GM21717 (cell line): Measurements from ENCODE around the gene NAALADL2.

ENCODE experiments used
- ATAC-seq: cut with Tn5 transposase; IDR thresholded peaks from one replicate; pipeline ENCODE4 v1.9.1; 2021; ENCODE audit warnings: mild to moderate bottlenecking, moderate library complexity; ENCODE audit not compliant: unreplicated experiment

The NAALADL2 gene

DNA sequence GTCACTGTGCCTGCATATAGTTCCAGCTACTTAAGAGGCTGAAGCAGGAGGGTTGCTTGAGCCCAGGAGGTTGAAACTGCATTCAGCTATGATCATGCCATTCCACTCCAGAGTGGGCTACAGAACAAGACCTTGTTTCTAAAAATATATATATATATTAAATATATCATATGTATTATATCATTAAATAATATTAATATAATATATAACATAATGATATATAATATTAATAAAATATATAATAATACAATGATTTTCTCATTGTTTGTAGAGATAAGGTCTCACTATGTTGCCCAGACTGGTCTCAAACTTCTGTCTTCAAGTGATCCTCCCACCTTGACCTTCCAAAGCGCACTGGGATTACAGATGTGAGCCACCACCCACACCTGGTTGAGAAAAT, 101.8 kb downstream of the NAALADL2 start:
- ATAC-seq: no peak

- no peak for ATAC-seq
Measured at GRCh38 chr3:174973465-174973864, 114.3 kb downstream of the NAALADL2 start.

GRCh38 chr3:174986685-174987084, 127.6 kb downstream of the NAALADL2 start:
- ATAC-seq: no peak

GRCh38 chr3:175001091-175001490, 142.0 kb downstream of the NAALADL2 start:
- no peak for ATAC-seq

DNA sequence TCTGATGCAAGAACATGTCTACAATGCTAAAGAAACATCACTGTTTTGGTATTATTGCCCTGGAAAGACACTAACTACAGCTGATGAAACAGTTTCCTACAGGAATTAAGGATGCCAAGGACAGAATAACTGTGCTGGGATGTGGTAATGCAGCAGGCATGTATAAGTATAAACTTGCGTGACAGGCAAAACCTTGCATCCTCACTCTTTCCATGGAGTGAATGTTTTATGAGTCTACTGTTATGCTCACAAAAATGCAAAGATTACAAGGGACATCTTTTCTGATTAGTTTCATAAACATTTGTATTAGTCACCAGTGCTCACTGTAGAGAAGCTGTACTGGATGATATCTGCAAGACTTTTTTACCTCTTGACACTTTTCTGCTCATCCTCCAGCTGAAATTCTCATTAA, 143.6 kb downstream of the NAALADL2 start:
- ATAC-seq: no peak

GRCh38 chr3:175003590-175003989, 144.5 kb downstream of the NAALADL2 start:
- ATAC-seq: no peak

GRCh38 chr3:175005193-175005592, 146.1 kb downstream of the NAALADL2 start:
- ATAC-seq: no peak

GRCh38 chr3:175005881-175006280, 146.7 kb downstream of the NAALADL2 start:
- ATAC-seq: no peak

DNA sequence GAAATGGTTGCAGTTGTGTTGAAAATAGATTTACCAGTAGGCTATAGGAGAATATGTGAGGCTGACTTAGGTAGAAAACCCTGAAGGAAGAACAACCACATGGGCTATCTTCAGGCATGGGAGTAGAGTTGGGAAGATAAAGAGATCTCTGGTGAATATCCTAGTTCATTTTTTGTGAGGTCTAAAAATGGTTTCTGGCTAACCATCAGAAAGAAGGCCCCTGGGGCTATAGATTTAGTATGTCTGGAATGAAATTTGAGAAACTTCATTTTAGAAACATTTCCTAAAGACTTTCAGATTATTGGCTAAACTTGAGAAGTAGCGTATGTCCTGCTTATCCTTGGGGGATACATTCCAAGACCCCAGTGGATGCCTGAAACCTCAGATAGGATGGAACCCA, 148.2 kb downstream of the NAALADL2 start:
- ATAC-seq: no peak

- ATAC-seq: no peak
Measured at GRCh38 chr3:175009295-175009694, 150.2 kb downstream of the NAALADL2 start.

DNA sequence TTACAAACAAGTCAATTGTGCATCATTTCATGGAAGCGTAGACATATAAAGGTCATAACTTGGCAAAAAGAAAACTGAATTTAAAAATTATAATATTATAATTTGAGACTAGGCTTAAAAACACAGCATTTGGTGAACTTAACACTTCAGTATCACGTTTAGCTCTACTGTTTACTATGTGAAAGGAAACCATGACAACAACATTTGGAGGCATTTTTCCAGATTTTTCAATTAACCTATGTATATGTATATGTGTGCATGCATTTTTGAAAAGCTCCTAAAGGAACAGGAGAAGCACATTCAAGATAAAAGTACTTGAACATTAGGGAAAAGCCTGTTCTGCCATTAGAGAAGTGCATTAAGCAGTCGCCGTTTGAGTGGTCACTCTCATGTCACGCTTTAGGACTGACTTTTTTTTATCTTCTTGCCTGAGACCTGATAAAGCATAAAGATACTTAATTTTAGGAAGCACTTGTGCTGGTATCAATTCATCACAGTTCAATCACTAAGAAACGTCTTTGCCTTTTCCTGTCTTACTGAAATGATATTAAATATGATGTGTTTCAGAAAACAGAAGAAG, 156.0 kb downstream of the NAALADL2 start:
- no peak for ATAC-seq

GRCh38 chr3:175018946-175019727, 160.0 kb downstream of the NAALADL2 start:
- ATAC-seq: no peak

DNA sequence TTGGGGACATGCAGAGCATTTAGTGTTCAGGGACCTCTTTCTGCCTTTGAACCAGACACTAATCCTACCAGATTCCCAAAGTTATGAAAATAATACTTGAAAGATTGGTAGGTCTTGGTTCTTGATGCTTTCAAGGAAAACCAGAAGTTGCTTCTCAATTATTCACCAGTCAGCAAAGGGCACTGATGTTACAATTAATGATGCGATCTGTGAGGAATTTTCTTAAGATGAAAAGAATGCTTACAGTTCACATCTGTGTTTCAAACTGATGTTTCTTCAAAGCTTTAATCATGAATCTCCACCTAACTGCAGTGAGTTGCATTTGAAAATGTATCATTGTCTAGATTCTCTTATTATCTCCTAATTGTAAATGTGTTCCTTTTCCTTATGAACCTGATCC, 161.0 kb downstream of the NAALADL2 start:
- ATAC-seq: no peak

DNA sequence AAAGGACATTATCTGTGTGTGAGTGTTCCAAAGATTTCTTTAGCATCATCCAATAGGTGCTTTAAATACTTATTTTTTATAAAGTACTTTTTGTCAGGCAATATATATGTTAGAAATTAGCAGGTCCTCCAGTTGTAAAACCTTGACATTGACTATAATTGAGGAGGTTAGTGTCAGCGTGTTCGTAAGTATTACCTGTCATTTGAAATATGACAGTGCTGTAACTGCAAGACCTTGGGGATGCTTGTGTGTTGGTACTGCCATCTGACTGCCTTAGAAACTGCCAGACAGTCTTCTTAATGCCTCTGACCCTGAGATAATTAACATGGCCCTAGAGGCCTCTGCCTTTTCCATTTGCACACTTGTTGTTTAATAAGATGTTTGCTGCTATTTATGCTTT, 170.7 kb downstream of the NAALADL2 start:
- ATAC-seq: no peak

DNA sequence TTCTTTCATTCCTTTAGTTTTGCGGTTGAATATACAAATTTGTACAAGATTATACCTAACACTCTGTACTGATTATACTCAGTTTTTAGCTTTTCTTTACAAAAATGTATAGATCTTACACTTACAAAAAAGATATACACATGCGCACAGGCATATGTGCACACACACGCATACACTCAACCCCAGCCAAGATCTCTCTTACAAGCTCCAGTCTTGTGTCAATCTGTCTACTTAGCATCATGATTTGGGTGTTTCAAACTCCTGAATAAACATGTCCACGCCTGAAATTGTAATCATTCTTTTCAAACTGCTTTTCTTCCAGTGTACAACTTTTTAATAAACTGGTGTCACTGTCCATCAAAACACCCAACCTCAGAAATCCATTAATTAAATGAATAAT, 180.7 kb downstream of the NAALADL2 start:
- no peak for ATAC-seq

GRCh38 chr3:175041369-175041768, 182.2 kb downstream of the NAALADL2 start:
- no peak for ATAC-seq

- no peak for ATAC-seq
Measured at GRCh38 chr3:175046601-175047000, 187.5 kb downstream of the NAALADL2 start.

DNA sequence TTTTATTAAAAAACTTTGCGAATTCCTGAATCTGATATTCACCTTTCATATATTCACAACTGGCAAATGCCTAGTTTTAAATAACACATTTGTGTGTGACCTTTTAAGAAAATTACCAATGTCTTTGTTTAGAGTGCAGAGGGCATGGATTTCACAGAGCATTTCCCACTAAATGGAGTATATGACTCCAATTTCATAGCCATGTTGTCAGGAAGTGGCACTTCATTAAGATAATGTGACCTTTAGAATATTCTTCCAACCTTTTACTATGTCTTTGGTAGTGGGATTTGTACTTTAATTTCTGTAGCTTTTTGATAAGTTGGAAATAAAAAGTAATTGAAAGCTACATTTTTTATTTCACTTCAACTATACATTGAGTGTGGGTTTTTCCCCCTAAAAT, 188.7 kb downstream of the NAALADL2 start:
- no peak for ATAC-seq

DNA sequence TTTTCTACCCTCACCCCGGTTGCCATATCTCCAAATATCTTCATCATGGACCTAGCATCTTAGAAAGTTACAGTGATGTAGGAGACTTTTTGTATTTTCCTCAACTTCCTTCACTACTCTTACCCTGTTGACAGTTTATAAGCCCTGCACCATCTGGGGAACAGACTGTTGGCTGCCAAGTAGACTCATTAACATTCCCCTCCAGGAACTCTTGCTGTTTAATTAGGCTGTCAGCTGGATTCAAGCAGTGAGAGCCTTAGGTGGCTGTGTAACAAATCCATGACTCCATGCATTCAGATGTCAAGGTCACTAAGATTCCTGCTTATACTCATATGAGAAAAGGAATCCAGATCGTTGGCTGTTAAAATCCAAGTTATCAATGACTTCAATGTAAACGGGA, 198.3 kb downstream of the NAALADL2 start:
- no peak for ATAC-seq

DNA sequence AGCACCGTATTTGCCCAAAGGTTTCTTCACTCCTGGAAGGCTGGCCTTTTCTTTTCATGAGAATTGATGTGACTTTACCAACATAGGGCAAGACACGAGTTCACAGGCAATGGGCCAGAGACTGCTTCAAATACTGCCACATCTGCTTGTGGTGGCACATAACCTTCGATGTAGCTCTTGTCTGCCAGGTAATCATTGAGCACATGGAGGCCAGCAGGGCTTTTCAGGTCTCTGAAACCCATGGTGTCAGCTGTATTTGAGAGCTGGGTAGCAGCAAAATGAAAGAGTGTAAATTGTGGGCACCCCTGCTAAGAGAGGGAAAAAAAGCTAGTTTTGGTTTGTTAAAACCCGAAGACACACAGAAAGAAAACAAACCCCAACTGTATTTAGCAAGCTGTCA, 200.7 kb downstream of the NAALADL2 start:
- no peak for ATAC-seq

DNA sequence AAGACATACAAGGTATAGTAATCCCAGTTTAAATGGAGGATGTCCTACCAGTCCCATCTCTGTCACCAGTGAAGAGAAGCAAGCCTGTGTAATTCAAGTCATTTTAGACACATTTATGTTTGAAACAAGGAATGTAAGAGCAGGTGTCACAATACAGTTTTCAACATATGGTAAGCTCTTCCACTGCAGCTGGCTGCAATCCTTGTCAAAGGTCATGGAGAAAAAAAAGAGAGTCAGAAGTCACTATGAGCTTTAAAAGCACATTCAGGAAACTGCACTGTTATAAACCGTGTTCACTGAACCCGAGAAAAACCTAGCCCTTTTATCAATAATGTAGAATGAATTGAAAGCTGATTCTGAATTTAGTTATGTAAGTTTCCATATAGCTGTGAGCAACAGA, 206.4 kb downstream of the NAALADL2 start:
- no peak for ATAC-seq

DNA sequence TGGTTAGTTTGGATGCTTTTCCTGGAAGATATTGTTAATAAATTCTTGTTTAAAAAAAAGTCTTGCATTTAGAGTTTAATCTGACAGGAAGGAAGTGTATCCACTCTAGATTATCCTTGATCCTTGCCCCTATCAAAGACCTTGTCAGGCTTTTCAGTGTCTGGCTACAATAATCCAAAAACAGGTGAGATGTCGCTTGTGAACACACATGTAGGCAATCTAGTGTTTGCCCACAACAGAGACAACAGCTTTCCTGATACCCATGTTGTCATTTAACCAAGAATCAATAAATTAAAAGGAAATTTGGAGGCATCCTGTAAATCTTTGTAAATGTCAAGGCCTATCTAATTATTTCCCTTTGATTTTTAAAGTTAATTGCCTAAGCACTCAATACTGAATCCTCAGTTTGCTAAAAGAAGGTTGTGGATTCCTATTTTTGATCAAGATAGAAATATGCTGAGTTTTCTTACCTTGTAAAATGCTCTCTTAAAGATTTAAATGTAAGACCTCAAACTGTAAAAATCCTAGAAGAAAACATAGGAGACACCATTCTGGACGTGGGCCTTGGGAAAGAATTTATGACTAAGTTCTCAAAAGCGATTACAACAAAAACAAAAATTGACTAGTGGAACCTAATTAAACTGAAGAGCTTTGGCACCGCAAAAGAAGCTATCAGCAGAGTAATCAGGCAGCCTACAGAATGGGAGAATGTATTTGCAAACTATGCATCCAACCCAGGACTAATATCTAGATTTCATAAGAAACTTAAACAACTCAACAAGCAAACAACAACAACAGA, 207.7 kb downstream of the NAALADL2 start:
- ATAC-seq: no peak
